ENCODE results near the gene ODAD2. TPM values are rescaled to one million over a fixed set of nuclear protein-coding genes. Genes with fewer than 3 reads are reported as not detected.

ODAD2 gene
- total RNA-seq, 4 donors from 2014 or later = 2.4 to 4.7 (median 2.9) TPM; not detected in 1

GRCh38 chr10:27884185-27884641 lies 114.7 kb downstream of the ODAD2 start:
- Histone ChIP-seq H3K4me1 (no peaks in the 10 kb centered on the region), H3K27ac (no peak overlapping the region), H3K36me3 (no peaks in the 10 kb centered on the region), H3K9me3 (no peaks in the 10 kb centered on the region), H3K4me3 (no peak overlapping the region), H3K27me3 (no peaks in the 10 kb centered on the region)
- intact Hi-C loops (cut with DNase I; ENCODE audit: low total_unique reads) = no loop called here
- TF ChIP-seq CTCF (IDR thresholded peaks at IDR 0.05) (no peak), POLR2A (IDR thresholded peaks at IDR 0.05) (no peak)
- no peak for DNase-seq

GRCh38 chr10:27878281-27878680 lies 120.6 kb downstream of the ODAD2 start:
- no peaks in the 10 kb centered on the region for H3K27me3 ChIP-seq
- H3K9me3 ChIP-seq = no peaks in the 10 kb centered on the region
- H3K27ac ChIP-seq = no peak overlapping the region
- TF ChIP-seq POLR2A (IDR thresholded peaks at IDR 0.05) (no peak), CTCF (IDR thresholded peaks at IDR 0.05) (no peak)
- DNase-seq = no peak
- intact Hi-C loops (cut with DNase I; ENCODE audit: low total_unique reads) = no loop called here
- H3K4me3 ChIP-seq = no peak overlapping the region
- H3K4me1 ChIP-seq = no peaks in the 10 kb centered on the region
- no peaks in the 10 kb centered on the region for H3K36me3 ChIP-seq

- intact Hi-C loops (cut with DNase I; ENCODE audit: low total_unique reads) = no loop called here
- Histone ChIP-seq H3K4me1 (no peaks in the 10 kb centered on the region), H3K27ac (no peak overlapping the region), H3K36me3 (no peaks in the 10 kb centered on the region), H3K4me3 (no peak overlapping the region), H3K27me3 (no peaks in the 10 kb centered on the region), H3K9me3 (peaks cover 0 to 2% of the 10 kb centered on the region in 2 donors)
- DNase-seq = no peak
- TF ChIP-seq POLR2A (IDR thresholded peaks at IDR 0.05) = no peak
- no peak for TF ChIP-seq CTCF (IDR thresholded peaks at IDR 0.05)
Measured at GRCh38 chr10:27865221-27865635, 133.7 kb downstream of the ODAD2 start.

GRCh38 chr10:27861781-27862180 lies 137.1 kb downstream of the ODAD2 start:
- H3K4me1 ChIP-seq = no peaks in the 10 kb centered on the region
- intact Hi-C loops (cut with DNase I; ENCODE audit: low total_unique reads) = no loop called here
- H3K27ac ChIP-seq = no peak overlapping the region
- H3K9me3 ChIP-seq = no peaks in the 10 kb centered on the region
- no peak overlapping the region for H3K4me3 ChIP-seq
- no peak for DNase-seq
- TF ChIP-seq POLR2A (IDR thresholded peaks at IDR 0.05) (no peak), CTCF (IDR thresholded peaks at IDR 0.05) (no peak)
- H3K27me3 ChIP-seq = no peaks in the 10 kb centered on the region
- no peaks in the 10 kb centered on the region for H3K36me3 ChIP-seq

GRCh38 chr10:27857616-27858015 lies 141.3 kb downstream of the ODAD2 start:
- Histone ChIP-seq H3K36me3 (no peaks in the 10 kb centered on the region), H3K9me3 (no peaks in the 10 kb centered on the region), H3K27me3 (no peaks in the 10 kb centered on the region), H3K4me3 (no peak overlapping the region), H3K4me1 (no peaks in the 10 kb centered on the region), H3K27ac (no peak overlapping the region)
- TF ChIP-seq CTCF (IDR thresholded peaks at IDR 0.05) = no peak
- TF ChIP-seq POLR2A (IDR thresholded peaks at IDR 0.05) = no peak
- no peak for DNase-seq
- intact Hi-C loops (cut with DNase I; ENCODE audit: low total_unique reads) = no loop called here
